Endothelial cell (in vitro differentiated cells): ENCODE measurements around the gene HLA-DOA. TPM values are rescaled to one million over a fixed set of nuclear protein-coding genes. Genes with fewer than 3 reads are reported as not detected.

Source experiments
- DNase-seq: peaks from one replicate; pipeline ENCODE4 v3.0.0; 2021; ENCODE audit warnings: low spot score
- H3K27ac Mint-ChIP-seq: one replicate; pipeline ENCODE4 v1.8.0; 2021; ENCODE audit warnings: mixed read lengths, inconsistent platforms; ENCODE audit not compliant: unreplicated experiment
- H3K27me3 Mint-ChIP-seq: one replicate; pipeline ENCODE4 v1.8.0; 2021; ENCODE audit warnings: mild to moderate bottlenecking, moderate library complexity, mixed read lengths, inconsistent platforms; ENCODE audit not compliant: unreplicated experiment
- H3K36me3 Mint-ChIP-seq: one replicate; pipeline ENCODE4 v1.8.0; 2021; ENCODE audit warnings: mild to moderate bottlenecking, low read depth, mixed read lengths, inconsistent platforms; ENCODE audit not compliant: unreplicated experiment
- H3K4me1 Mint-ChIP-seq: one replicate; pipeline ENCODE4 v1.8.0; 2021; ENCODE audit warnings: mild to moderate bottlenecking, mixed read lengths, inconsistent platforms; ENCODE audit not compliant: unreplicated experiment
- H3K4me3 Mint-ChIP-seq: one replicate; pipeline ENCODE4 v1.8.0; 2021; ENCODE audit warnings: mild to moderate bottlenecking, mixed read lengths, inconsistent platforms; ENCODE audit not compliant: unreplicated experiment
- H3K9me3 Mint-ChIP-seq: one replicate; pipeline ENCODE4 v1.8.0; 2021; ENCODE audit warnings: mixed read lengths, inconsistent platforms; ENCODE audit not compliant: unreplicated experiment
- CTCF ChIP-seq: fragments of 200-600 bp; sonication (generic); IDR thresholded peaks from one replicate; pipeline ENCODE4 v1.5.0; 2021; ENCODE audit warnings: antibody characterized with exemption; ENCODE audit not compliant: unreplicated experiment
- total RNA-seq: library from RNA; stranded (reverse); fragmentation: NEBNext Ultra II Directional; extraction: Animal tissue kit (Norgen Biotek cat#: 25700); gene quantifications from one replicate; pipeline ENCODE4 v1.2.1, GENCODE V29; 2021; ENCODE audit not compliant: unreplicated experiment

Gene HLA-DOA
- total RNA-seq, 1 donor from 2014 or later = 7.3 TPM

- H3K9me3 Mint-ChIP-seq = no peaks in the 10 kb centered on the region
- peaks cover 49% of the 10 kb centered on the region for H3K4me1 Mint-ChIP-seq
- peak overlapping the region; percentile 81 for H3K27ac Mint-ChIP-seq
- no peak for TF ChIP-seq CTCF
- H3K36me3 Mint-ChIP-seq = peaks cover 13% of the 10 kb centered on the region
- DNase-seq = peak; percentile 25
- peaks cover 11% of the 10 kb centered on the region for H3K27me3 Mint-ChIP-seq
- H3K4me3 Mint-ChIP-seq = peak overlapping the region; percentile 92
Measured at GRCh38 chr6:32967151-32968091, 42.0 kb downstream of the HLA-DOA start.

- Mint-ChIP-seq H3K27me3 (peaks cover 5% of the 10 kb centered on the region), H3K9me3 (no peaks in the 10 kb centered on the region), H3K4me1 (peaks cover 56% of the 10 kb centered on the region), H3K4me3 (no peak overlapping the region), H3K36me3 (peaks cover 5% of the 10 kb centered on the region), H3K27ac (no peak overlapping the region)
- no peak for TF ChIP-seq CTCF
- no peak for DNase-seq
Measured at GRCh38 chr6:32964776-32965175, 44.6 kb downstream of the HLA-DOA start.

DNA sequence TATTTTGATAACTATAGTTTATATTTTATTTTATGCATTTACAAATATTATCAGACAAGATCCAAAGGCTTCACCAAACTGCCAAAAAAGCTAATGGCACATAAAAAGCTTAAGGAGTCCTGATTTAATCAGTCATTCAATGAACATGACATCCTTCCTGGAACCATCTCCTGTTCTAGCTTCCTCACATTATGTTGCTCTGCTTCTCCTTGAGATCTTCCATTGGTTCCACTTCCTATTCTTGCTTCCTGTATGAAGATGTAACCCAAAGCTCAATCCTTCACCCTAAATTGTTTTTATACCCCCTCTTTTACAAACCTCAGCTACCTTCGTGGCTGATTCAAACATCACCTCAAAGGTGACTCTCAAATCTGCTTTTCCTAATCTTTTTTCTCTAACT is 45.5 kb downstream of the HLA-DOA start:
- TF ChIP-seq CTCF = no peak
- DNase-seq = no peak
- H3K4me3 Mint-ChIP-seq = peak overlapping the region; percentile 52
- H3K36me3 Mint-ChIP-seq = peaks cover 5% of the 10 kb centered on the region
- peaks cover 5% of the 10 kb centered on the region for H3K27me3 Mint-ChIP-seq
- H3K4me1 Mint-ChIP-seq = peaks cover 55% of the 10 kb centered on the region
- H3K27ac Mint-ChIP-seq = peak overlapping the region; percentile 78
- no peaks in the 10 kb centered on the region for H3K9me3 Mint-ChIP-seq

- H3K27me3 Mint-ChIP-seq = peaks cover 5% of the 10 kb centered on the region
- H3K4me1 Mint-ChIP-seq = peaks cover 49% of the 10 kb centered on the region
- H3K4me3 Mint-ChIP-seq = peak overlapping the region; percentile 11
- TF ChIP-seq CTCF = no peak
- no peak for DNase-seq
- no peaks in the 10 kb centered on the region for H3K36me3 Mint-ChIP-seq
- H3K27ac Mint-ChIP-seq = no peak overlapping the region
- H3K9me3 Mint-ChIP-seq = no peaks in the 10 kb centered on the region
Measured at GRCh38 chr6:32962213-32962826, 47.1 kb downstream of the HLA-DOA start.

GRCh38 chr6:32960563-32960962 is 48.8 kb downstream of the HLA-DOA start:
- DNase-seq = no peak
- TF ChIP-seq CTCF = no peak
- Mint-ChIP-seq H3K36me3 (no peaks in the 10 kb centered on the region), H3K9me3 (no peaks in the 10 kb centered on the region), H3K27ac (no peak overlapping the region), H3K4me3 (no peak overlapping the region), H3K4me1 (peaks cover 34% of the 10 kb centered on the region), H3K27me3 (peaks cover 3% of the 10 kb centered on the region)
